GM21737 (cell line): ENCODE measurements around the gene CLMP.
"Not testable (repeated sequence)": the region's sequence is repeated elsewhere in the genome, so short reads cannot be mapped to it uniquely, and the experiment has no call there.

ENCODE experiments used
- ATAC-seq: cut with Tn5 transposase; IDR thresholded peaks from one replicate; pipeline ENCODE4 v1.9.1; 2021; ENCODE audit warnings: mild to moderate bottlenecking, moderate library complexity; ENCODE audit not compliant: unreplicated experiment

CLMP gene

DNA sequence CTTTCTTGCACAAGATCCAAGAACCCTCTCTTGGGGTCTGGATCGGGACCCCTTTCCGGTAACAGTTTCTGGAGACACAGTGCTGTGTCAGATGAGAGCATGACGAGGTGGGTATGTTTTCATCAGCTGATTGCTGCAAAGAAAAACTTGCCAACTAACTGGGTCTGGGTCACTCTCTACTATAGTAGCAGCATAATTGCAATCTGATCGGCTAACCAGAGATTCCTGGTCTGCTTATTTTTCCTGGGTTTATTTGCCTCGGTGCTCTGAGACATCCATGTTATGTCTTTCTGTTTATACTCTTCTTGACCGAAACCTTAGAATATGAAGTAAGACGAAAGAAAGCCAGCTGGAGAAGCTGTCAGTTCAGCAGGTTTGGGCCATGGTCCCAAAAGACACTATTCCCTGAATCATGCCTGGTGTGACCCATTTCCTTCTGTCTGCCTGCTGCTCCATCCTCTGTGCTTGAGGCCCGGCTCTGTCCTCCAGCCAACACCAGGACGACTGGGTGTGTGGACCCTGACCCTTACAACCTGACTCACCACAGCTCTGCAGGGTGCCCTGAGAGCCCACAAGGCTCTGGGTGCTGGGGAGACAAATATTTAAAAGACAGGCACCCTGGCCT, 24.1 kb upstream of the CLMP start:
- ATAC-seq = no peak

DNA sequence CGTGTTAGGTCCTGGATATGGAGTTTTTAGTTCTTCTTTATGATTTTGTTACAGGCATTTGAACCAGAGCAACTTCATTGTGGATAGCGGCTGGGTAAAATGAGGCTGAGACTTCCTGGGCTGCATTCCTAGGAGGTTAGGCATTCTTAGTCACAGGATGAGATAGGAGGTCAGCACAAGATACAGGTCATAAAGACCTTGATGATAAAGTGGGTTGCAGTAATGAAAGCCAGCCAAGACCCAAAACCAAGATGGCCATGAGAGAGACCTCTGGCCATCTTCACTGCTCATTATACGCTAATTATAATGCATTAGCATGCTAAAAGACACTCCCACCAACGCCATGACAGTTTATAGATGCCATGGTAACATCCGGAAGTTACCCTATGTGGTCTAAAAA, 23.4 kb upstream of the CLMP start:
- no peak for ATAC-seq

GRCh38 chr11:123217897-123218296, 22.8 kb upstream of the CLMP start:
- no peak for ATAC-seq

DNA sequence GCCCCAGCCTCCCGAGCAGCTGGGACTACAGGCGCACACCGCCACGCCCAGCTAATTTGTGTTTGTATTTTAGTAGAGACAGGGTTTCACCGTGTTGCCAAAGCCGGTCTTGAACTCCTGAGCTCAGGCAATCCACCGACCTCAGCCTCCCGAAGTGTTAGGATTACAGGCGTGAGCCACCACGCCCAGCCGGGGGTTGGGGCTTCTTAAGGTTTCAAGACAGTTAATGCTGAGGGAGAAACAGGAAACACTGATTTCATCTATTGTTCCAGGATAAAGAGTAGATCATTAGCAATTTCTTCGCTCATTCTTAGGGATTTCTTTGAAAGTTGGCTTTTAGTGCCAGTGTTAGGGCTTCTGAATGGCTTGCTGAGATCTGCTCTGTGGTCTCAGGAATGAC, 21.2 kb upstream of the CLMP start:
- no peak for ATAC-seq

- ATAC-seq = no peak
Observed at GRCh38 chr11:123214940-123215339, 19.9 kb upstream of the CLMP start.

- ATAC-seq = no peak
Observed at GRCh38 chr11:123214396-123214795, 19.3 kb upstream of the CLMP start.

- no peak for ATAC-seq
Observed at GRCh38 chr11:123213307-123213771, 18.3 kb upstream of the CLMP start.

DNA sequence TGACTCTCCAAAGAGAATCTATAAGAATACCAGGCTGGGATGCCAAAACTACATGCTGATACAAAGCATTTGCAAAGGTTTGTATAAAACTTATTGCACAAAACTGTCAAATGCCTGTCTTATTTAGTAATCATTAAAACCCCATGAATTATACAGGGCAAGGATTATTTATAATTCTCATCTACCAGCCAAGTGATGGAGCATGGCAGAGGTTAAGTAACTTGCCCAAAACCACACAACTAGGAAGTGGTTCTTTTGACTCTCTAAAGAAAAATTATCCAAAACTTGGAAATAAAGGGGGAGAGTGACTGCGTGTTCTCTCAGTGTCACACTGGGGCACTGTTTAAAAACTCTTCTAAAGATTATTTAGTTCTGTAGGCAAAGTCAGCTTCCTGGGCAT, 17.4 kb upstream of the CLMP start:
- no peak for ATAC-seq

DNA sequence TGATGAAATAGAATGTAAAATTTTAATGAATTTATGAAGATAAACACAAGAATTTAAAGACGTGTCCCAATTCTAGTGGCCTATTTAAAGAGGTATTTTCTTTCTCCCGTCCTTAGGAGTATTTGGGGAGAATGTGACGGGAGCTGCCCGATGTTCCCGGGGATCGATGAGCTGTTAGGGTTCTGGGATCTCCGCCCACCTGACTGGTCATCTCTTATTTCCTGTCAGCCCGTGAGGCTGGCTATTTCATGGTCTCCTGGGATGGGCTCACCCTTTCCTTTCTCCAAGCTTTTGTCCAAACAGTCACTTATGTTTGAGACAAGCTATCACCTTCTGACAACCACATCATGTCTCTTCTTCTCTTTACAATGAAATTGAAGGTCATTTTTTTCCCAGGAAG, 16.9 kb upstream of the CLMP start:
- ATAC-seq = no peak

GRCh38 chr11:123211149-123211852, 16.3 kb upstream of the CLMP start:
- ATAC-seq = no peak

GRCh38 chr11:123209591-123209990, 14.5 kb upstream of the CLMP start:
- ATAC-seq = no peak

GRCh38 chr11:123206791-123207434, 11.9 kb upstream of the CLMP start:
- no peak for ATAC-seq

DNA sequence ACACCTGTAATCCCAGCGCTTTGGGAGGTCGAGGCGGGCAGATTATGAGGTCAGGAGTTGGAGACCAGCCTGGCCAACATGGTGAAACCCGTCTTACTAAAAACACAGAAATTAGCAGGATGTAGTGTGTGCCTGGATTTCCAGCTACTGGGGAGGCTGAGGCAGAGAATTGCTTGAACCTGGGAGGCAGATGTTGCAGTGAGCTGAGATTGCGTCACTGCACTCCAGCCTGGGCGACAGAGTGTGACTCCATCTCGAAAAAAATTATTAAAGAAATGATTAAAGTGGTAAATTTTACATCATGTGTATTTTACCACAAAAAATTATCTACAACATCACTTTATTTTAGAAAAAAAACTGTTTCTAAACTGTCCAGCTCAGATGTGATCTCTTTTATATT, 11.0 kb upstream of the CLMP start:
- not testable (repeated sequence) for ATAC-seq

DNA sequence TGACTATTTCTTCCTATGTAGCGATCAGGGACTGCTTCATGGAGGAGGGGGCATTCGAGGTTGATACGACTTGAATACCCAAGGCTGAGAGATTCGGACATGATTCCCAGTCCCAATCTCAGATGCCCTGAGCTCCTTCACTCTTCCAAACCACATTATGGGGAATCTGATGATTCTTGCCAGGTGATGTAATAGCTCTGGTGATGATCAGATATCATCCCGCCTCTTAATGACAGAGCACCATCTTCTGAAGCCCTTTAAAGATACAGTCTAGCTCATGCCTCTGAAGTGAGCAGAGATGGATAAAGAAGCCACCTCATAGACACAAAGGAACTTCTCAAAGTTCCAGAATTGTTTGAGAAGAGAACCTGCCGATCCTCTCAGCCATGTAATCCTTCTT, 8.9 kb upstream of the CLMP start:
- ATAC-seq = no peak

GRCh38 chr11:123203471-123203870, 8.4 kb upstream of the CLMP start:
- ATAC-seq = no peak

- no peak for ATAC-seq
Observed at GRCh38 chr11:123202155-123203151, 7.4 kb upstream of the CLMP start.

- no peak for ATAC-seq
Observed at GRCh38 chr11:123200264-123200663, 5.2 kb upstream of the CLMP start.

- ATAC-seq = no peak
Observed at GRCh38 chr11:123197711-123198110, 2.7 kb upstream of the CLMP start.

GRCh38 chr11:123196060-123196714, 1.1 kb upstream of the CLMP start:
- no peak for ATAC-seq
